ENCODE data around the gene SRPRA.

SRPRA gene

DNA sequence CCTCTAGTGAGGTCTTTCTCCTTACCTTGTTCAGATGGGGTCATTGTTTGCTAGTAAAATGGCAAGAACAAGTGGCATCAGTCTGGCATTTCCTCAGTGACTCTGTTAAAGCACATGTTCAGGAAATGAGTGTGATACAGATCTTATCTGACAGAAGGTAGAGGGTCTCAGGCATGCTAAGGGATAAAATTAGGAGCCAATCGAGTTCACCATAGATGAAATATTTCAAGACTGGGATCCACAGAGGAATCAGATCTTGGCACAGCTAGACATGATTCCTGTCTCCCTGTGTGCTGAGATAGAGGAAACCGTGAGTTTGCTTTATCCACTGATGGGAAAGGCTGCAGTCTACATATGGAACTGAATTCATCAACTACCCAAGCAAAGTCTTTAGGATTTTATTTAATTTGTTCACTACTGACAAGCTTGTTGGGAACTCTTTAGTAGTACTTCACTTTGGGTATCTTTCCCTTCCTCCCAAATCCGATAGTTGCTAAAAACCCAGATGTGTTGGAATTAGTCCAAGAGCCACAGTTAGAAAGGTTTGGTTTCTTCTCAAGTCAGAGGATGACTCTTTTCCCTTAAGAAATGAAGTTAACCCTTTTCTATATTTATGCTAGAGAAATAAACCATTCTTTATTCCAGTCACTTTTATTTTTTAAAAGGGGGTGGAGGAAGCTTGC is 38.7 kb downstream of the SRPRA start:
- no peak for DNase-seq

DNA sequence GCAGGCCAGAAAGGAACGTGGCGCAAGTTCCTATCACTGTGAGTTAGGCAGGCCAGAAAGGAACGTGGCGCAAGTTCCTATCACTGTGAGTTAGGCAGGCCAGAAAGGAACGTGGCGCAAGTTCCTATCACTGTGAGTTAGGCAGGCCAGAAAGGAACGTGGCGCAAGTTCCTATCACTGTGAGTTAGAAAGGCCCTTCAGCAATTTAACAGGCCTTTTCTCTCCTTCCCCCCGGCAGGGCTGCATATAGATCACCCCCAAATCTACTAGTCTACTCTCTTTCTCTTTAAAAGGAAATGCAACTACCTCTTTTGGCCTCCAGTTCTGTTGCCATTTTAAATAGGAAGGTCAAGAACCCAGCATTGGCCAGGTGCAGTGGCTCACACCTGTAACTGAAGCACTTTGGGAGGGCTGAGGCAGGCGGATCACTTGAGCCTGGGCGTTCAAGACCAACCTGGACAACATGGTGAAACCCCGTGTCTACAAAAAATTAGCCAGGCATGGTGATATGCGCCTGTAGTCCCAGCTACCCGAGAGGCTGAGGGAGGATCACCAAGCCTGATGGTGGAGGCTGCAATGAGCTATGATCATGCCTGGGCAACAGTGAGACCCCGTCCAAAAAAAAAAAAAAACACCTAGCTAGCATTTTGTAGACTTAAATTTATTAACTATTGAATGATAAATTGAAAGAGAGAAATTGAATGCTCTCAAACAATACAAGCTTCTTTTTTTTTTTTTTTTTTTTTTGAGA is 42.2 kb downstream of the SRPRA start:
- DNase-seq: no peak

DNA sequence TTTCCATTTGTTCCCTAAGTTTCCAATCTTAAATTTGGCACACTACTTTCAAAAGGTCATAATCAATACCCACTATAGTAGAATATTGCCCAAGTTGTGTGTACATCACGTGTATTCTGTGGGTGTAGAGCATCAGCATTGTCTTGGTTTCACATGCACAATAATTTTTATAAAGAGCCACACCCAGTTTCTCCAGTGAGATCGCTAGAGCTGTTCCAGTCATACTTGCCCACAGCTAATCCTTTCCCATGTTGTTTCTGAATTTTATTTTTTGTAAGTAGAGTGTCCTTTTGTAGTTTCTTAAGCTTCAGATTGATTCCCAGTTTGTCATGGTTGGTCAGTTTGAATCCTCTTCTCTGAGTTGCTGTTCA is 43.4 kb downstream of the SRPRA start:
- DNase-seq: no peak

DNA sequence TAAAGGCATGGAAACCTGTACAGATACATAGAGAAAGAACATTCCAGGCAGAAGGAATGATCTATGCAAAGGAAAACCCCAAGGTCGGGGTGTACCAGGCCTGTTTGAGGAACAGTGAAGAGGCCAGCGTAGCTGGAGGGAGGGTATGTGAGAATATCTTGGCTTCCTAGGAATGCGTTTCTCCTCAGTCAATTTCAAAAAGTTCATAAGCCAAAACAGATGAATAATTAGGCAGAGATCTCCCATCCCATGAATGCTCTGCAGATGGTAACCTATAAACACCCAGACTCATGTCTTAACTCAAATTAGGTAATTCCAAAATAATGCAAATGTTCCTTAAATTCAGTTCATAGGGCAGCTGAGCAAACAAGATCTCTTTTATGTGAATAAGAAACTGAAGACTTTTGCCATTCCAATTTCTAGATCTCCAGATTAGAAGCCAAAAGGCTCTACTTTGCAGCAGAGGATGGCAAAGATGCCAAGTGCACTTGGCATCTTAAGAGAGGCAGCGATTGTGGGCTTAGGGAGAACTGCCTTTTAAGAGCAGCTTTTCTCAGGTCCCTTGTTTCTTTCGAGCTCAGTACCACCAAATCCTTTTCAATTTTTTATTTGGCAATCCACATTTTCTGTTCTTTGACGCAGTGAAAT is 43.9 kb downstream of the SRPRA start:
- DNase-seq: no peak

DNA sequence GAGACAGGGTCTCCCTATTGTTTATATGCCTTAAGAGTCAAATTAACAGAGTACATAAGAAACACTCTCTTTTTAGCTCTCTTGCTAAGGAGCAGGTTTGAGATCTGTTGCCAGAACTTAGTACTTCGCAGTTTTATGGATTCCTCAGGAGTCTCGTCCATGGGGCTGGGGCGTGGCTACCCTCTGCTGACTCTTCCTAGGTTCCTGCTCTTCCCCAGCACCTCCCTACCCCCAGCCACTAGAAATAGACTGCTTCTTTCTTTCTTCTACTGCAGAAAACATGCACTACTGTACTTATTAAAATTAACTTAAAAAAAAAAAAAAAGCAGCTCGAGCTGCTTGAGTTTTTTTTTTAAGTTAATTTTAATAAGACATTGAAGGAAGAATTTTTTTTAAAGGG is 49.1 kb downstream of the SRPRA start:
- DNase-seq: no peak

DNA sequence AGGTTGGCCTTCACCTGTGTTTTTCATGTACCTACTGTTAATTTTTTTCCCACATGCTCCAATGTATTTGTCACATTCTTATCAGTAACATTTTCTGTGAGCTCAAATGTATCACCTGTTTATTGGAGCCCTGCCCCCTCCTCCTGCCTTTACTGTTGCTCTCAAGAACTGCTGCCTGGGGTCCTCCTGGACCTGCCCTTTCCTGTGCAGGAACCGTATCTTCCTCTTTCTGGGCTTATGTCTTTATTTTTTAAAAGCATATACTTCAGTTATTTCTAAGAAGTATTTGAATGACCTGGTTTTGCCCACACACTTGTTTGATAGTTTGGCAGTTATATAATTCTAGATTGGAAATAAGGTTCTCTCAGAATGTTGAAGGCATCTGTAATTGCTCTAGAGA is 51.2 kb downstream of the SRPRA start:
- no peak for DNase-seq

DNA sequence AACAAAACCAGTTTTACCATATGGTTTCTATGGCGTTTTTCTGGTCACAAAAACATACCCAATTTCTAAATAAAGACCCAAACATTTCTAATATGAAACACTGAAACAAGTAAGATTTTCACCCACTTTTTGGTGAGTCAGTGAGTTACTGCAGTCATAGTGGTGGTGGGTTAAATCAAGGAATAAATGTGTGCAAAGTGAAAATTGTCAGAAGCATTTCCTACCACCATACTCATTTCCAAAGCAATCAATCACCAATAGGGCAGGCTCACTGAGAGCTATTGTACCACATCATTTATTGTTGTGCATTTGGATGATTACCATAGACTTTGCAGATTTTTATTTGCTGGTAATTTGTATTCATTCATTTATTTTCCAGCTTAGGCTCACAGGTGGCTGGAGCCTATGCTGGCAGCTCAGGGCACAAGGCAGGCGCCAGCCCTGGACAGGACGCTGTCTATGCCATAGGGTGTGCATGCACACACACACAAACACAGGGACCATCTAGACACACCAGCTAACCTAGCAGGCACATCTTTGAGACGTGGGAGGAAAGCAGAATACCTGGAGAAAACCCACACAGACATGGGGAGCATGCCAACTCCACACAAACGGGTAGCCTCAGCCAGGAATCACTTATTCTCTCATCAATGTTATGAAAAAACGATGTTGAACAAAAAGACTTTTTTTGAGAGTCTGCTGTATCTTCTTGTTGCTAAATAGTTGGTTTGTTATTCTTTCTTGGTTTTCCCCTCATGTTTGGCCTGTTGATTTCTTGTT is 52.0 kb downstream of the SRPRA start:
- DNase-seq: no peak

DNA sequence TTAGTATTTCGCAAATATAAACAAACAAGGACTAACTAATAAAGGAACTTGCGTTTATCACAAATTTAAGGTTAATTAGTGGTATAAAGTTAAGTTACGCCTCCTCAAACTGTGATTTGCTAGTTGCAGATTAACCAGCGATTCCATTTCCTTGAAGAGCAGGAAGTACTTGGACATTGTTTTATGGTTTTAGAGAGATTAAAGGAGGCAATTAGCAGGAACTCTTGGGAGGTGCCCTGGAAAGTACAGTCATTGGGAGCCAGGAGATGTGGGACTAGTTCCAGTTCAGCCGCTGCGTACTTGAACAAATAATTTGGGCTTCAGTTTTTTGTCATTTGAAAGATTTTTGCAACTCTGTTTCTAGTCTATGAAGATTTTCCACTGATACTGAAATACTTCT is 53.9 kb downstream of the SRPRA start:
- DNase-seq: no peak

DNA sequence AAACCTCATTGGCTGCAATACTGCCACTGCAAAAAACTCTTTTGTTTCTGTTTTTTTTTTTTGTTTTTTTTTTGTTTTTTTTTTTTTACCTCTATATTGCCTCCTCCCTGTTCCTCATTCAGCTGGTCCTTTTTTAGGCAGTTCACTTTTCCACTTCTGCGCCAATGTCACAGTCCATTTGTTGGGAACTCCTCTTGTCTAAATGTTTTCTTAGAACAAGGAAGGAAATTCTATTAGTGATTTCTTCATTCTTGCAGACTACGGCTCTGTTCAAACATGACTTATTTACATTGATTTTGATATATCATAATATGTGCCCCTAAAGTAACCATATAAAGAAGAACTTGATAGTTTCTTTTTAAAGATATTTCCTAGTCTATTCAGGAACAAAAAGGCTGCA is 54.3 kb downstream of the SRPRA start:
- DNase-seq: peak; percentile 59 to 84

Measured in inflammatory macrophage (primary cell).